Neural cell (in vitro differentiated cells): ENCODE results near the gene TPT1. TPM values are rescaled to one million over a fixed set of nuclear protein-coding genes. Genes with fewer than 3 reads are reported as not detected.
"Not testable (repeated sequence)": the region's sequence is repeated elsewhere in the genome, so short reads cannot be mapped to it uniquely, and the experiment has no call there.

Experiments used
- H2AFZ ChIP-seq: fragments of 200-600, 300-800 bp; sonication (generic), shearing (Covaris generic); 2 replicates; pipeline ENCODE4 v1.6.0; 2014; ENCODE audit warnings: low read depth, mild to moderate bottlenecking, antibody characterized with exemption, low read length, moderate library complexity
- H3F3A ChIP-seq: fragments of 200-600 bp; shearing (Covaris generic); 2 replicates; pipeline ENCODE4 v1.6.1; 2016; ENCODE audit warnings: mild to moderate bottlenecking, moderate library complexity, mixed read lengths, antibody characterized with exemption, low read length; ENCODE audit not compliant: insufficient read depth, poor library complexity, severe bottlenecking
- H3K27ac ChIP-seq: fragments of 200-600, 300-800 bp; sonication (generic), shearing (Covaris generic); 2 replicates; pipeline ENCODE4 v1.5.1; 2014; ENCODE audit warnings: mild to moderate bottlenecking, low read length, moderate library complexity
- H3K27me3 ChIP-seq: fragments of 300-800, 200-600 bp; sonication (generic), shearing (Covaris generic); 2 replicates; pipeline ENCODE4 v1.6.0; 2014; ENCODE audit warnings: mild to moderate bottlenecking, low read depth, low read length, moderate library complexity; ENCODE audit not compliant: insufficient read depth
- H3K36me3 ChIP-seq: fragments of 300-800, 200-600 bp; sonication (generic), shearing (Covaris generic); 2 replicates; pipeline ENCODE4 v1.5.1; 2014; ENCODE audit warnings: mild to moderate bottlenecking, antibody characterized with exemption, low read length, moderate library complexity; ENCODE audit not compliant: insufficient read depth
- H3K4me2 ChIP-seq: fragments of 300-800, 200-600 bp; sonication (generic), shearing (Covaris generic); 2 replicates; pipeline ENCODE4 v1.6.0; 2014; ENCODE audit warnings: mild to moderate bottlenecking, low read length
- H3K4me3 ChIP-seq: fragments of 300-800, 200-600 bp; sonication (generic), shearing (Covaris generic); 2 replicates; pipeline ENCODE4 v1.5.1; 2014; ENCODE audit warnings: mild to moderate bottlenecking, low read length, moderate library complexity
- H3K79me2 ChIP-seq: fragments of 200-600 bp; shearing (Covaris generic); replicated peaks from 2 replicates; pipeline ENCODE4 v1.6.0; 2014; ENCODE audit warnings: mild to moderate bottlenecking, low read length, moderate library complexity; ENCODE audit not compliant: insufficient read depth
- H3K9ac ChIP-seq: fragments of 300-800, 200-600 bp; sonication (generic), shearing (Covaris generic); 2 replicates; pipeline ENCODE4 v1.6.1; 2016; ENCODE audit warnings: mild to moderate bottlenecking, low read length, mixed read lengths
- H3K9me2 ChIP-seq: fragments of 200-600 bp; shearing (Covaris generic); 2 replicates; pipeline ENCODE4 v1.6.1; 2016; ENCODE audit warnings: mild to moderate bottlenecking, low read length, mixed read lengths; ENCODE audit not compliant: insufficient read depth
- H3K9me3 ChIP-seq: fragments of 200-600, 300-800 bp; sonication (generic), shearing (Covaris generic); 2 replicates; pipeline ENCODE4 v1.6.1; 2016; ENCODE audit warnings: mild to moderate bottlenecking, mixed run types, low read length, moderate library complexity, mixed read lengths
- H4K20me1 ChIP-seq: fragments of 200-600 bp; shearing (Covaris generic); 2 replicates; pipeline ENCODE4 v1.6.1; 2016; ENCODE audit warnings: mild to moderate bottlenecking, mixed run types; ENCODE audit not compliant: insufficient read depth
- CTCF ChIP-seq: fragments of 450-650 bp; IDR thresholded peaks from 2 replicates; pipeline ENCODE4 v1.5.1; 2014; ENCODE audit warnings: antibody characterized with exemption, mild to moderate bottlenecking, moderate library complexity; ENCODE audit not compliant: poor library complexity, severe bottlenecking
- EP300 ChIP-seq: fragments of 450-650 bp; conservative IDR thresholded peaks from 2 replicates; pipeline ENCODE4 v1.6.1; 2014; ENCODE audit warnings: antibody characterized with exemption, mild to moderate bottlenecking, moderate library complexity; ENCODE audit not compliant: poor library complexity, severe bottlenecking
- EZH2 ChIP-seq: fragments of 200-600, 300-800 bp; shearing (Covaris generic), sonication (generic); IDR thresholded peaks from 2 replicates; pipeline ENCODE4 v1.6.1; 2014; ENCODE audit warnings: antibody characterized with exemption, low read length, borderline replicate concordance, mild to moderate bottlenecking; ENCODE audit not compliant: insufficient read depth, poor library complexity, severe bottlenecking
- MXI1 ChIP-seq: fragments of 450-650 bp; conservative IDR thresholded peaks from 2 replicates; pipeline ENCODE4 v1.6.1; 2014; ENCODE audit warnings: antibody characterized with exemption, mild to moderate bottlenecking; ENCODE audit not compliant: poor library complexity, severe bottlenecking
- POLR2AphosphoS5 ChIP-seq: IDR thresholded peaks from 2 replicates; pipeline ENCODE4 v1.6.1; 2012
- RAD21 ChIP-seq: fragments of 450-650 bp; conservative IDR thresholded peaks from 2 replicates; pipeline ENCODE4 v1.6.1; 2014; ENCODE audit warnings: antibody characterized with exemption, mild to moderate bottlenecking, moderate library complexity
- REST ChIP-seq: IDR thresholded peaks from 2 replicates; pipeline ENCODE4 v1.6.1; 2012; ENCODE audit warnings: borderline replicate concordance
- SMC3 ChIP-seq: fragments of 450-650 bp; conservative IDR thresholded peaks from 2 replicates; pipeline ENCODE4 v1.6.1; 2014; ENCODE audit warnings: antibody characterized with exemption, mild to moderate bottlenecking, moderate library complexity; ENCODE audit not compliant: poor library complexity
- TAF1 ChIP-seq: IDR thresholded peaks from 2 replicates; pipeline ENCODE4 v1.6.1; 2012; ENCODE audit warnings: low read depth
- polyA plus RNA-seq: library from polyadenylated mRNA; depleted of rRNA; stranded (reverse); fragments of >200 nt; gene quantifications from 2 replicates; pipeline ENCODE4 v1.2.3, GENCODE V29; 2014

The TPT1 gene
- polyA plus RNA-seq, 1 donor from 2014 or later: 2,071 TPM

- H3K27ac ChIP-seq: no peak overlapping the region
- H3K27me3 ChIP-seq: no peaks in the 10 kb centered on the region
- no peaks in the 10 kb centered on the region for H3K9me3 ChIP-seq
- H3K4me2 ChIP-seq: no peak overlapping the region
- H3K79me2 ChIP-seq: no peaks in the 10 kb centered on the region
- TF ChIP-seq POLR2AphosphoS5 (no peak), REST (no peak), RAD21 (no peak)
- no peaks in the 10 kb centered on the region for H4K20me1 ChIP-seq
- H2AFZ ChIP-seq: no peak overlapping the region
- no peaks in the 10 kb centered on the region for H3K36me3 ChIP-seq
- no peaks in the 10 kb centered on the region for H3K9me2 ChIP-seq
- H3K9ac ChIP-seq: no peak overlapping the region
- no peaks in the 10 kb centered on the region for H3F3A ChIP-seq
- no peak overlapping the region for H3K4me3 ChIP-seq
These were observed 40.6 kb downstream of the TPT1 start for GRCh38 chr13:45300190-45300985.

- H3K9me2 ChIP-seq: no peaks in the 10 kb centered on the region
- no peaks in the 10 kb centered on the region for H3K9me3 ChIP-seq
- TF ChIP-seq EZH2 (no peak), REST (no peak), TAF1 (no peak), POLR2AphosphoS5 (no peak), CTCF (no peak), SMC3 (no peak), RAD21 (no peak), MXI1 (no peak), EP300 (no peak)
These were observed 41.8 kb downstream of the TPT1 start for GRCh38 chr13:45299194-45299593.

GRCh38 chr13:45298550-45298949 lies 42.4 kb downstream of the TPT1 start:
- not testable (repeated sequence) for H3K27me3 ChIP-seq, H4K20me1 ChIP-seq, H3K4me3 ChIP-seq, H2AFZ ChIP-seq, H3K36me3 ChIP-seq, H3K4me2 ChIP-seq, H3K9me2 ChIP-seq, H3K9ac ChIP-seq, H3F3A ChIP-seq, H3K9me3 ChIP-seq, H3K27ac ChIP-seq, H3K79me2 ChIP-seq

More at GRCh38 chr13:45299194-45299593, 41.8 kb downstream of the TPT1 start:
- Histone ChIP-seq H3F3A (no peaks in the 10 kb centered on the region), H3K79me2 (no peaks in the 10 kb centered on the region), H3K4me3 (no peak overlapping the region), H3K27ac (no peak overlapping the region), H3K9ac (no peak overlapping the region), H3K4me2 (no peak overlapping the region), H4K20me1 (no peaks in the 10 kb centered on the region), H3K36me3 (no peaks in the 10 kb centered on the region), H2AFZ (no peak overlapping the region), H3K27me3 (no peaks in the 10 kb centered on the region)
